Keratinocyte (primary cell): ENCODE data around the gene IL1B.

Experiments
- CTCF ChIP-seq, 3 experiments: IDR thresholded peaks in 1 of 3; conservative IDR thresholded peaks in 1 of 3; optimal IDR thresholded peaks in 1 of 3; 2 replicates in 2 of 3; 3 replicates in 1 of 3; pipeline versions ENCODE3 to v1.5.1; 2011; ENCODE audit warnings: low read length in 3 of 3, mild to moderate bottlenecking in 3 of 3, moderate library complexity in 2 of 3, control low read depth in 1 of 3, inconsistent platforms in 1 of 3; ENCODE audit not compliant: insufficient read depth in 2 of 3; ENCODE audit errors: extremely low read depth in 1 of 3
- EZH2 ChIP-seq: IDR thresholded peaks from one replicate; pipeline ENCODE4 v1.6.1; 2012; ENCODE audit warnings: inconsistent platforms, mild to moderate bottlenecking, low read length, moderate library complexity

DNA sequence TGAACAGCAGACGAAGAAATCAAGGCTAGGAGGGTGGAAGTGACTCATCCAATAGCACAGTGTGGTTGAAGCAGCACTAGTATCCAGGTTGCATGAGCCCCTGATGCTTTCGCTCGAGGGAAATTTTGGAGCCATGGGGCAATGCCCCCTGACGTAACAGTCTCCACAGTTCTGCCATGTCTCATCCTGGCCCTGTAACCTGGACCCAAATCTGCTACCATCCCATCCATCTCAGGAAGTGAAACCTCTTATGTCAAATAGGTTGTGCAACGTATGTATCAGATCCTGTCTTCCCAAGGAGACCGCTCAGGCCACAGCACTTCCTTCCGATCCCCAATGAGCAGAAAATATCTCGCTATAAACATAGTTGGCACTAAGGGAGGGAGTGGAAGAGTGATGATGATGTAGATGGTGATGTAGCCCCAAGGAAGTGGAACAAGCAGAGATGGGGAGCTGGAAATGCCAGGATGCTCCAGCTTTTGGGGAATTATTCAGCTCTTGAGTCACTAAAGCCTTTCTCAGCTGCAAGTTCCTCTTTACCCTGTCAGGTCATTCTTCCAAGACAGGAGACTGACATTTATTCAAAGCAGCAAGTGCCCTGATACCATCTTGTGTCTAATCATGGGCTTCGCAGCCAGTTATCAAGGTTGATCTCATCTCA is 3.0 kb upstream of the IL1B start:
- TF ChIP-seq CTCF (optimal IDR thresholded peaks at IDR 0.05 in 1 of 3, IDR thresholded peaks at IDR 0.05 in 1 of 3, conservative IDR thresholded peaks at IDR 0.05 in 1 of 3; ENCODE audit: extremely low read depth in 1 of 3, insufficient read depth in 2 of 3, low read length in 3 of 3) (no peak), EZH2 (no peak)
